HL-60 (cell line): ENCODE results near the gene ABL1.

Source experiments
- DNase-seq, 2 experiments: peaks; one replicate each; pipeline ENCODE4 v3.0.0-alpha.2; 2010 to 2020; ENCODE audit warnings: low read depth in 1 of 2, low spot score in 1 of 2
- H3K27ac ChIP-seq: fragments of 250-450 bp; sonication (Bioruptor Pico); replicated peaks from 2 replicates; pipeline ENCODE4 v1.5.1; 2020; ENCODE audit warnings: mild to moderate bottlenecking, moderate library complexity
- H3K27me3 ChIP-seq: fragments of 250-450 bp; sonication (Bioruptor Pico); 2 replicates; pipeline ENCODE4 v1.5.1; 2021; ENCODE audit warnings: mild to moderate bottlenecking, moderate library complexity; ENCODE audit not compliant: insufficient read depth, poor library complexity, severe bottlenecking
- H3K4me3 ChIP-seq: replicated peaks from 2 replicates; pipeline ENCODE4 v1.5.1; 2011; ENCODE audit warnings: mild to moderate bottlenecking, control low read depth, low read length; ENCODE audit not compliant: insufficient read depth
- GABPA ChIP-seq: IDR thresholded peaks from 2 replicates; pipeline ENCODE4 v1.6.1; 2012; ENCODE audit warnings: low read depth
- POLR2AphosphoS5 ChIP-seq: IDR thresholded peaks from 2 replicates; pipeline ENCODE4 v1.6.1; 2012; ENCODE audit warnings: low read depth
- SPI1 ChIP-seq: IDR thresholded peaks from 2 replicates; pipeline ENCODE4 v1.6.1; 2012; ENCODE audit warnings: low read depth, mild to moderate bottlenecking, borderline replicate concordance
- long read RNA-seq: library from polyadenylated mRNA; unstranded; transcript quantifications from one replicate; pipeline ENCODE4 v2.0.0, GENCODE V29; 2020
- TF ChIP-seq, protein P1 (sequence below): IDR thresholded peaks from one replicate; pipeline ENCODE4 v1.5.1; 2011; ENCODE audit warnings: low read length, control low read depth, inconsistent platforms; ENCODE audit not compliant: insufficient read depth
- TF ChIP-seq, protein P2 (sequence below): IDR thresholded peaks from 2 replicates; pipeline ENCODE4 v1.6.1; 2012; ENCODE audit warnings: low read depth; ENCODE audit not compliant: insufficient replicate concordance

Gene ABL1
- long read RNA-seq, full-length matches to known transcripts = 4 of 35 reads
- long read RNA-seq, partial matches to known transcripts = 27 of 35 reads
- long read RNA-seq, other reads (novel, unspliced or antisense) = 4 of 35 reads

DNA sequence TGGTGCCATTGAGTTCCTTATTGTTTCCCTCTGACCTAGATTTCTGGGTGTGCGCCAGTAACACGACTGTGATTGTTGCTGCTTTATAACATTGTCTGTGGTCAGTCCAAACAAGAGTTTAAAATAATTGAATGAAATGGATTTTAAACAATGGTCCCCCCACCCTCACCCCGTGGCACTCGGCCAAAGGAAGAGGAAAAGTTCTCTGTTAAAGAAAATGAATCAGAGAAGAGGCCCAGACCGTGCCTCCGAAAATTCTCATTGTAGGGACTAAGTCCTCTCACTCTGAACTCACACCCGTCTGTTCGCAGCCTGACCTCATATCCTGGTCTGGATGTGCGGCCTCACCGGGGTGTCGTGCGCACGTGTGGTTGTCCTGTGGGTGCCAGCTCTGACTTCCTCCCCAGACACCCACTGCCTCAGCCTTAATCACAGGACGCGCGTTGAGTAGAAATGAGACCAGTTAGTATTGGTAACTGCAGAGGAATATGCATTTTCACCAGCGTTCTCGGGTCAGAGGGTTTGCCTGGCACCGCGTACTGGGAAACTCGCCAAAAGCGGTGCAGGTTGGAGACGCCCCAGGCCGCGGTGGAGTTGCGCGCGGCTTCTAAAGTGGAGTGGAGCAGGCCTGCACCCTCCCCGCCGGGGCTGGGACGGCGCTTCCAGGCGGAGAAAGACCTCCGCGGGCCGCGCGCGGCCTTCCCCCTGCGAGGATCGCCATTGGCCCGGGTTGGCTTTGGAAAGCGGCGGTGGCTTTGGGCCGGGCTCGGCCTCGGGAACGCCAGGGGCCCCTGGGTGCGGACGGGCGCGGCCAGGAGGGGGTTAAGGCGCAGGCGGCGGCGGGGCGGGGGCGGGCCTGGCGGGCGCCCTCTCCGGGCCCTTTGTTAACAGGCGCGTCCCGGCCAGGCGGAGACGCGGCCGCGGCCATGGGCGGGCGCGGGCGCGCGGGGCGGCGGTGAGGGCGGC lies at the start of gene ABL1:
ABL1 (plus strand) TSS at position 884 of the 966 bp plus-strand sequence. CDS start 193 bp downstream, outside the sequence.
- Histone ChIP-seq H3K27ac (peak within 1 kb of the TSS; percentile 95), H3K4me3 (peak within 1 kb of the TSS; percentile 55), H3K27me3 (no peaks in the 10 kb centered on the region)
- peak; percentile 87; the same call in 1 of the 2 replicates for TF ChIP-seq SPI1
- no peak for TF ChIP-seq GABPA
- peak; percentile 73 for TF ChIP-seq POLR2AphosphoS5
- peak; percentile 69 to 91 for DNase-seq

DNA sequence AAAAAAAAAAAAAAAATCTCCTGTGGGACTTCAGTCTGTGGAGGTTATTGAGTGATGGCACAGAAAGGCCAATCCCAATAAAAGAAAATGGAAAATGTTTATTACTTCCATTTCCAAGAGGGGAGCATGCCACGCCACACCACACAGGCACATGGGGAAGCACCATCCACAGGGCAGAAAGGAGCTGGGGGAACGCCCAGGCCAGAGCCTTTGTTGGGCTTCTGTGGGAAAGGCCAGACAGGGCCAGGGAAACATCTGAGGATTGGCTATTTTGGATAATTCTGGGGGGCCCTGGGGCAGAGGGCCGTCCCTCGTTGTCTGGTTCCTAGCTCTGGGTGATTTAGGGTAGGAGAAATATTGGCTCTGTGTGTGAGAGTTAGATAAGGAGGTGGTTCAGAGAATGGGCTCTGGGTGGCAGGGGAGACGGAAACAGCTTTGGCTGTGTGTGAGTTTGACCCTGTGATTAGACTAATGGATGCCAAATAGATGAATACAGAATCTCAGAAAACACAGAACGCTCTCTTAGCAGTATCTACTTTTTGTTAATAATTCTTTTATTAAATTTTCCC lies 49.0 kb upstream of the ABL1 start:
- H3K27me3 ChIP-seq = no peaks in the 10 kb centered on the region
- no peak for DNase-seq
- TF ChIP-seq SPI1 = no peak
- no peak for TF ChIP-seq POLR2AphosphoS5
- TF ChIP-seq, protein P1, sequence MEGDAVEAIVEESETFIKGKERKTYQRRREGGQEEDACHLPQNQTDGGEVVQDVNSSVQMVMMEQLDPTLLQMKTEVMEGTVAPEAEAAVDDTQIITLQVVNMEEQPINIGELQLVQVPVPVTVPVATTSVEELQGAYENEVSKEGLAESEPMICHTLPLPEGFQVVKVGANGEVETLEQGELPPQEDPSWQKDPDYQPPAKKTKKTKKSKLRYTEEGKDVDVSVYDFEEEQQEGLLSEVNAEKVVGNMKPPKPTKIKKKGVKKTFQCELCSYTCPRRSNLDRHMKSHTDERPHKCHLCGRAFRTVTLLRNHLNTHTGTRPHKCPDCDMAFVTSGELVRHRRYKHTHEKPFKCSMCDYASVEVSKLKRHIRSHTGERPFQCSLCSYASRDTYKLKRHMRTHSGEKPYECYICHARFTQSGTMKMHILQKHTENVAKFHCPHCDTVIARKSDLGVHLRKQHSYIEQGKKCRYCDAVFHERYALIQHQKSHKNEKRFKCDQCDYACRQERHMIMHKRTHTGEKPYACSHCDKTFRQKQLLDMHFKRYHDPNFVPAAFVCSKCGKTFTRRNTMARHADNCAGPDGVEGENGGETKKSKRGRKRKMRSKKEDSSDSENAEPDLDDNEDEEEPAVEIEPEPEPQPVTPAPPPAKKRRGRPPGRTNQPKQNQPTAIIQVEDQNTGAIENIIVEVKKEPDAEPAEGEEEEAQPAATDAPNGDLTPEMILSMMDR = no peak
- TF ChIP-seq GABPA = no peak
- TF ChIP-seq, protein P2, sequence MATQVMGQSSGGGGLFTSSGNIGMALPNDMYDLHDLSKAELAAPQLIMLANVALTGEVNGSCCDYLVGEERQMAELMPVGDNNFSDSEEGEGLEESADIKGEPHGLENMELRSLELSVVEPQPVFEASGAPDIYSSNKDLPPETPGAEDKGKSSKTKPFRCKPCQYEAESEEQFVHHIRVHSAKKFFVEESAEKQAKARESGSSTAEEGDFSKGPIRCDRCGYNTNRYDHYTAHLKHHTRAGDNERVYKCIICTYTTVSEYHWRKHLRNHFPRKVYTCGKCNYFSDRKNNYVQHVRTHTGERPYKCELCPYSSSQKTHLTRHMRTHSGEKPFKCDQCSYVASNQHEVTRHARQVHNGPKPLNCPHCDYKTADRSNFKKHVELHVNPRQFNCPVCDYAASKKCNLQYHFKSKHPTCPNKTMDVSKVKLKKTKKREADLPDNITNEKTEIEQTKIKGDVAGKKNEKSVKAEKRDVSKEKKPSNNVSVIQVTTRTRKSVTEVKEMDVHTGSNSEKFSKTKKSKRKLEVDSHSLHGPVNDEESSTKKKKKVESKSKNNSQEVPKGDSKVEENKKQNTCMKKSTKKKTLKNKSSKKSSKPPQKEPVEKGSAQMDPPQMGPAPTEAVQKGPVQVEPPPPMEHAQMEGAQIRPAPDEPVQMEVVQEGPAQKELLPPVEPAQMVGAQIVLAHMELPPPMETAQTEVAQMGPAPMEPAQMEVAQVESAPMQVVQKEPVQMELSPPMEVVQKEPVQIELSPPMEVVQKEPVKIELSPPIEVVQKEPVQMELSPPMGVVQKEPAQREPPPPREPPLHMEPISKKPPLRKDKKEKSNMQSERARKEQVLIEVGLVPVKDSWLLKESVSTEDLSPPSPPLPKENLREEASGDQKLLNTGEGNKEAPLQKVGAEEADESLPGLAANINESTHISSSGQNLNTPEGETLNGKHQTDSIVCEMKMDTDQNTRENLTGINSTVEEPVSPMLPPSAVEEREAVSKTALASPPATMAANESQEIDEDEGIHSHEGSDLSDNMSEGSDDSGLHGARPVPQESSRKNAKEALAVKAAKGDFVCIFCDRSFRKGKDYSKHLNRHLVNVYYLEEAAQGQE = no peak
- H3K27ac ChIP-seq = no peak overlapping the region
- H3K4me3 ChIP-seq = no peak overlapping the region

DNA sequence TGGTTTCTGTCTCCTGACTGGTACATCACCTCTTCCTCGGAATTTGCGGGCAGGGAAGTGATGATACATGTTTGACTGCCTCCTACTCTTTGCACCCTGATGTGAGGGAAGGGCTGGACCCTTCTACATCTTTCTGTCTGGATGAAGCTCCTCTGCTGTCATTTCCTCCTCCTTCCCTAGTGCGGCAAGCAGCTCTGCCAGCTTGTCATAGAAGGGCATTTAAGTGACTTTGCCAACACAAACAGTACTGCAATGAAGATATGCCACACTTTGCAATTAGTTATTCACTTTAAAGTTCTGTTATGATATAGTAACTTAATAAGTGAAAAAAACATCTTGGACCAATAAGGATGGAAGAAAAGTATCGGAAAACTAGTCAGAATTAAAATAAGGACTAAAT lies 48.5 kb upstream of the ABL1 start:
- H3K27ac ChIP-seq = no peak overlapping the region
- H3K4me3 ChIP-seq = no peak overlapping the region
- DNase-seq = no peak
- TF ChIP-seq, protein P2 = no peak
- no peak for TF ChIP-seq GABPA
- TF ChIP-seq, protein P1 = no peak
- no peak for TF ChIP-seq SPI1
- TF ChIP-seq POLR2AphosphoS5 = no peak
- H3K27me3 ChIP-seq = no peaks in the 10 kb centered on the region
